Activated CD8-positive, alpha-beta memory T cell treated with anti-CD3 and anti-CD28 coated beads for 4 hours (primary cell): ENCODE measurements around the gene CLIP2.
"Not testable (repeated sequence)": the region's sequence is repeated elsewhere in the genome, so short reads cannot be mapped to it uniquely, and the experiment has no call there.

ENCODE experiments used
- DNase-seq, 2 donors: peaks; one replicate each; pipeline ENCODE4 v3.0.0-alpha.2; 2020; ENCODE audit warnings: low read depth in 2 of 2

The CLIP2 gene

GRCh38 chr7:74403521-74404387 lies 114.5 kb downstream of the CLIP2 start:
- no peak for DNase-seq

DNA sequence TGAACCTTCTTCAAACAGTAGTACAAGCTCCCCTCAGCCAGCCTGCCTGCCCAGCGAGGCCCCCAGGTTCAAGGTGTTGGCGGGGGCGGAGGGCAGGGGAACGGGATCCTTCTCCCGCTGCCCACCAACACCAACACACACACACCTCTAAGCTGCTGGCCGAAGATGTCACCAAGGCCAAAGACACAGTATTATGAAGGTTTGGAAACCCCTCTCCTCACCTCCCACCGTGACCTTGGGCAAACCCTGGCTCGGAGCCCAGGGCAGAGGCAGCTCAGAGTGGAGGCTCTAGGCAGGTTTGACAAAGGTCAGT lies 115.1 kb downstream of the CLIP2 start:
- DNase-seq: no peak

- no peak for DNase-seq
Observed at GRCh38 chr7:74404741-74405140, 115.5 kb downstream of the CLIP2 start.

DNA sequence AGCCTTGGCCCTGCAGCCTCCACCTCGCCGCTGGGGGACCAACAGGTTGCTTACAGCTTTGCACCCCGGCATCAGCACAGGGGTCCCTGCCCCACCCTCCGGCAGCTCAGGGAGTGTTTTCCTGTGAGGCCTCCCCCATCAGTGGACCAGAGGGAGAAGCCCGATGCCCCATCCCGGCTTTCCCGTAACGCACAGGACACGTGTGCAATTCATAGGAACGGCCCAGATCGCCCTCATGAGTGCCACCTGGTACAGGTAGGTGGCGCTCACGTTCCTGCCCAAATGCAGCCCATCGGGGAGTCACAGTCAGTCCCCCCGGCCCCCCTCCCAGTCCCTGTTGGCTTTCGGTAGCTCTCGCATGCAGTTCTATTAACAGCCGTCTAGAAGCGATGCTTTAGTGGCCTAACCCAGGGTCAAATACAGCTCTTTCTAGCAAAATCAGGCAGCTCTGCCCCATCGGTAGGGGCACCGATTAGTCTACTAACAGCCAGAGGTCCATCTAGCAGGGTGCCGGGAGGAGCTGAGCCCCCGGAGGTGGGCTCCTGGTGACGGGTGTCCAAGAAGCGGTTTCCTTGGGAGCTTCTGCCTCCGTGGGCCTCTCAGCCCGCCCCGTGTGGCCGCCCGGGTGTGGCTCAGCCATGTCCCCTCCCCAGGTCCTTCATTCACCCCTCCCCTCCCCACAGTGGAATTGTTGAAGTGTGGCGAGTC lies 116.1 kb downstream of the CLIP2 start:
- DNase-seq: no peak

DNA sequence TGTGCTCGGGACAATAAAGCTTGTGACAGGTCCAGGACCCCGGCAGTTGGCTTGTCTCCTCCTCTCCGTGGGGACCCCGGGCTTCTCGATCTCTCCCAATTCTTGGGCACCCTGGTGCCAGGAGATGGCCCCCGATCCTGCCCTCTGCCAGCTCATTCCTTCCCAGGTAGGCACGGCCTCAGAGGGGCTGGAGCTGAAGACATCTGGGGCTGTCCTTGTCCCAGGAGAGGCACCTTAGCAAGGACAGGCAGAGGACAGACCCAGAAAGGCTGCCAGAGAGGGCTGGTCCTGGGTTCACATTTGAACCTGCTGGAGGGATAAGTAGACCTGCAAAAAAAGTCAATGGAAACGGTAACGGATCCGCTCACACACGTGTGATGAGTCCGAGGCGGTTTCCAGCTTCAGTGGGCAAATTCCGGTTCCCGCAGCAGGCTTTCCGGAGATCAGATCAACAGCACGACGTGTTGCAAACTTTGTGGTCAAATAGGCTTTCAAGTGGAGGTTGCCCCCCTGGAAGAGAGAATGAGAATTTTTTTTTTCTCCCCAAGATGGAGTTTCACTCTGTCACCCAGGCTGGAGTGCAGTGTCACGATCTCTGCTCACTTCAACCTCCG lies 116.8 kb downstream of the CLIP2 start:
- DNase-seq: no peak

DNA sequence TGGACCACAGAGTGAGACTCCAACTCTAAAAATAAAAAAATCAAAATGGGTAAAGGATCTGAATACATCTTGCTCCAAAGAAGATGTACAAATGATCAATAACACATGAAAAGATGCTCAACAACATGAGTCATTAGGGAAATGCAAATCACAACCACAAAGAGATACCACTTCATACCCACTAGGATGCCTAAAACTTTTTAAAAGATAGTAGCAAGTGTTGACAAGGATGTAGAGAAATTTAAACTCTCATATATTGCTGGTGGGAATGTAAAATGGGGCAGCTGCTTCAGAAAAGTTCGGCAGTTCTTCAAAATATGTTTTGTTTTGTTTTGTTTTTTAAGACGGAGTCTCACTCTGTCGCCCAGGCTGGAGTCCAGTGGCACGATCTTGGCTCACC lies 118.8 kb downstream of the CLIP2 start:
- DNase-seq: no peak

DNA sequence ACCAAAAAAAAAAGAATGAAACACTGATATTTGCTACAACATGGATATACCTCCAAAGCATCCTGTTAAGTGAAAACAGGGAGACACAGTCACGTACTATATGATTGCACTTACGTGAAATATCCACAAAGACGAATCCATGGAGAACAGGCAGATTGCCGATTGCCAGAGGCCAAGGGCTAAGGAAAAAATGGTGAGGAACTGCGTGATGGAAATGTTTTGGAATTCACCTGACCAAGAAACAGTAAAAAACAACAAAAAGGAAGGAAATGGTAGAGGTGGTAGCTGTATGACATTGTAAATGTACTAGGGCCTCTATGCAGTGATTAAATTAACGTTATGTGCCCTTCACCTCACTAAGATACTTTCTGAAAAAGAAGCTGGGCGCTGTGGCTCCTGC lies 120.4 kb downstream of the CLIP2 start:
- DNase-seq: no peak

GRCh38 chr7:74410772-74411171 lies 121.6 kb downstream of the CLIP2 start:
- DNase-seq: no peak

DNA sequence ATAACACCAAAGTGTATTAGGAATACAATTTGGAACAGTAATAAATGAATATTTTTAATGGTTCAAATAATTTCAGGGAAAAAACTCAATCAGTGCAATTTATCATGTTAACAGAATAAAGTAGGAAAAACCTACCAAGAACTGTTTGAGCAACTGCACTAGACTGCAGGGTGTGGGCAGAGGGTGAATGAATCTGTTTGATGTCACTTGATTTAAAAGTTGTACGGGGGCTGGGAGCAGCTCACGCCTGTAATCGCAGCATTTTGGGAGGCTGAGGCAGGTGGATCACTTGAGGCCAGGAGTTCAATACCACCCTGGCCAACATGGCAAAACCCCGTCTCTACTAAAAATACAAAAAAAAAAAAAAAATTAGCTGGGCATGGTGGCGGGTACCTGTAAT lies 122.4 kb downstream of the CLIP2 start:
- not testable (repeated sequence) for DNase-seq

DNA sequence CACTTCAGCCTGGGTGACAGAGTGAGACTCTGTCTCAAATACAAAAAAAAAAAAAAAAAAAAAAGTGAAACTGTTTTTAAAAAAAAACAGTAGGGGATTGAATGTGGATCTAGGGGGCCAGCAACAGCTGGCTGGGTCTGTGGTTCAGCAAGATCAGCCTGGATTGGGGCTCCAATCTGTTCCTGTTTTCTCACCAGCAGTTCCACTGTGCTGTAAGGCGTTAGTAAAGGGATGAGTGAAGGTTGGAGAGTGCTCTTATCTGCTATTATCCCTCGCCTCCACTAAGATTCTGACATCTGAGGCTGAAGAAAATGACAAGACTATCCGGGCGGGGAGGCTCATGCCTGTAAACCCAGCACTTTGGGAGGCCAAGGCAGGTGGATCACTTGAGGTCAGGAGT lies 122.8 kb downstream of the CLIP2 start:
- no peak for DNase-seq

GRCh38 chr7:74412603-74413002 lies 123.4 kb downstream of the CLIP2 start:
- no peak for DNase-seq

GRCh38 chr7:74414595-74415333 lies 125.6 kb downstream of the CLIP2 start:
- DNase-seq: not testable (repeated sequence)

- DNase-seq: peak; percentile 16 to 24
Observed at GRCh38 chr7:74417419-74417971, 128.3 kb downstream of the CLIP2 start.

GRCh38 chr7:74418076-74418475 lies 128.9 kb downstream of the CLIP2 start:
- no peak for DNase-seq

DNA sequence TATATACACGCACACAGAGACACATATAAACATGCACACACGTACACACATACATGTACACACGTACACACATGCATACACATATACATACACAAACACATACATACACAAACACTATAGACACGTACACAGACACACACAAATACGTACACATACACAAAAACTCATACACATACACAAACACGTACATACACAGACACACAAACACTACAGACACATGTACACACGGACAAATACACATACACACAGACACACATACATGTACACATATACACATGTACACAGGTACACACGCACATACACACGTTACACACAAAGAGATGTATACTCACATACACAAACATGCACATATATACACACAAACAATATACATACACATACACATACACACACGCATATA lies 129.3 kb downstream of the CLIP2 start:
- no peak for DNase-seq

GRCh38 chr7:74419232-74419631 lies 130.0 kb downstream of the CLIP2 start:
- not testable (repeated sequence) for DNase-seq

- no peak for DNase-seq
Observed at GRCh38 chr7:74420006-74420405, 130.8 kb downstream of the CLIP2 start.

DNA sequence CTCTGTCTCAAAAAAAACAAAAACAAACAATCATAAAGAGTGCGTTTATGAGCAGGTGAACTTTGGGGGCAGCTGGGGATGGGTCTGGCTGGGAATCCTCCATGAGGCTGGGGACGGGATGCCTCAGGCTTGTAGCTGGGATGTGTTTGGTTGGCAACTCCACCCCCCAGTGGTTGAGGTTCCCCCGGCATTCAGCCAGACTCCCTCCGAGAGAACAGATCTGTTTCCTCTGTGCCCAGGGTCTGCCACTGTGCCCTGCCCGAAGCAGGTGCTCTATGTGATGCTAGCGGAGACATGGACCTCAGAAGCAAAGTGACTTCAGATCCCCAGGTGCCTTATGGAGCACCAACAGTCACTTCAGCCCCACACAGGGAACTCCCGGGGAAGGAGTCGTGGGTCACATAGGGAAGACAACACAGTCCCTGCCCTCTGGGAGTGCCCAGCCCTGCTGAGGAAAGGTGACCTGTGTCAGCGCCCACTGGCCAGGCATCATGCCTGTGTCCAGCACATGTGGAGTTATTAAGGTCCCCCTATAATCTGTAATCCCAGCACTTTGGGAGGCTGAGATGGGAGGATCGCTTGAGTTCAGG lies 135.2 kb downstream of the CLIP2 start:
- DNase-seq: no peak

- no peak for DNase-seq
Observed at GRCh38 chr7:74428023-74428422, 138.8 kb downstream of the CLIP2 start.

- no peak for DNase-seq
Observed at GRCh38 chr7:74429153-74429747, 140.0 kb downstream of the CLIP2 start.

- not testable (repeated sequence) for DNase-seq
Observed at GRCh38 chr7:74430409-74430808, 141.2 kb downstream of the CLIP2 start.
